ENCODE data around the gene AFF2. TPM values are rescaled to one million over a fixed set of nuclear protein-coding genes. Genes with fewer than 3 reads are reported as not detected.

Gene AFF2
- total and polyA plus RNA-seq, 2 donors (not counting 3 experiments of a cell fraction or from before 2014, with no cell fraction given) = 0.03 to 0.07 TPM

DNA sequence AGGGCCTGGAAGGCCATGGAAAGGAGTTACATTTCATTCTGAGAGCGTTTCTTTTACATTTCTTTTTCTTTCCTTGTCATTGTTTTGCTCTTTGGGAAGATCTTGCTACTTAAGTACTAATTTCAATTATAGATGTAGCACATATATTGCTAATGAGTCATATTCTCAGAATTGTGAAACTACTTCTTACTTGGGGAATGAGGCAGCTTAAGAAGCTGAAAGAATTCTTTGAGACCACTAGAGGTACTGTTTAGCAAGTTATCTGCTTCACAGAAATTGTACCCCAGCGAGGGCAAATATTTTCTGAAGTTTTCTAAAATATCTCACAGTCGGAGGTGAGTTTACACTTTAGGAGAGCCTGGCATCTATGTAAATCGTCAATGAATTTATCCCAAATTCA is 100.6 kb downstream of the AFF2 start:
- Histone ChIP-seq H3K9ac (replicated peaks; ENCODE audit: extremely low read depth, insufficient read depth, low read length) (no peak overlapping the region), H3K9me1 (replicated peaks; ENCODE audit: control insufficient read depth, extremely low read depth, insufficient read depth, low read length) (no peaks in the 10 kb centered on the region), H3K27ac (ENCODE audit: insufficient read depth, low read depth, low read length) (no peak overlapping the region), H4K20me1 (replicated peaks; ENCODE audit: control insufficient read depth, extremely low read depth, insufficient read depth, low read length) (no peaks in the 10 kb centered on the region), H3K79me2 (ENCODE audit: control insufficient read depth, insufficient read depth, low read length) (no peaks in the 10 kb centered on the region), H3K4me2 (ENCODE audit: insufficient read depth, low read length) (no peak overlapping the region), H3K36me3 (ENCODE audit: control insufficient read depth in 2 of 2, extremely low read depth in 1 of 2, insufficient read depth in 2 of 2, low read length in 2 of 2) (no peaks in the 10 kb centered on the region), H3K4me1 (ENCODE audit: control insufficient read depth, extremely low read depth, insufficient read depth, low read length) (no peaks in the 10 kb centered on the region), H3K4me3 (replicated peaks in 1 of 3; ENCODE audit: insufficient read depth in 1 of 3, low read depth in 1 of 3, low read length in 3 of 3) (no peak overlapping the region), H3K27me3 (ENCODE audit: control insufficient read depth in 2 of 2, insufficient read depth in 2 of 2, low read length in 2 of 2) (no peaks in the 10 kb centered on the region), H3K9me3 (replicated peaks; ENCODE audit: control insufficient read depth, insufficient read depth, low read length) (no peaks in the 10 kb centered on the region), H2AFZ (ENCODE audit: low read depth, low read length) (no peak overlapping the region)
- ChIA-PET CTCF (no interaction called here), POLR2A (no interaction called here)
- TF ChIP-seq POLR2AphosphoS5 (IDR thresholded peaks at IDR 0.05; ENCODE audit: insufficient read depth, low read depth, low read length) (no peak), JUN (IDR thresholded peaks at IDR 0.05; ENCODE audit: borderline replicate concordance, insufficient read depth, insufficient read length, low read depth) (no peak), GATA2 (IDR thresholded peaks at IDR 0.05; ENCODE audit: insufficient read depth, insufficient read length, low read depth, low read length) (no peak), MYC (IDR thresholded peaks at IDR 0.05; ENCODE audit: low read depth, low read length) (no peak), POLR2A (IDR thresholded peaks at IDR 0.05; ENCODE audit: low read depth, low read length) (no peak), FOS (IDR thresholded peaks at IDR 0.05; ENCODE audit: borderline replicate concordance, insufficient read depth, low read length) (no peak), EZH2 (IDR thresholded peaks at IDR 0.05; ENCODE audit: borderline replicate concordance, low read depth, low read length, severe bottlenecking) (no peak)
- TF ChIP-seq, protein P1, sequence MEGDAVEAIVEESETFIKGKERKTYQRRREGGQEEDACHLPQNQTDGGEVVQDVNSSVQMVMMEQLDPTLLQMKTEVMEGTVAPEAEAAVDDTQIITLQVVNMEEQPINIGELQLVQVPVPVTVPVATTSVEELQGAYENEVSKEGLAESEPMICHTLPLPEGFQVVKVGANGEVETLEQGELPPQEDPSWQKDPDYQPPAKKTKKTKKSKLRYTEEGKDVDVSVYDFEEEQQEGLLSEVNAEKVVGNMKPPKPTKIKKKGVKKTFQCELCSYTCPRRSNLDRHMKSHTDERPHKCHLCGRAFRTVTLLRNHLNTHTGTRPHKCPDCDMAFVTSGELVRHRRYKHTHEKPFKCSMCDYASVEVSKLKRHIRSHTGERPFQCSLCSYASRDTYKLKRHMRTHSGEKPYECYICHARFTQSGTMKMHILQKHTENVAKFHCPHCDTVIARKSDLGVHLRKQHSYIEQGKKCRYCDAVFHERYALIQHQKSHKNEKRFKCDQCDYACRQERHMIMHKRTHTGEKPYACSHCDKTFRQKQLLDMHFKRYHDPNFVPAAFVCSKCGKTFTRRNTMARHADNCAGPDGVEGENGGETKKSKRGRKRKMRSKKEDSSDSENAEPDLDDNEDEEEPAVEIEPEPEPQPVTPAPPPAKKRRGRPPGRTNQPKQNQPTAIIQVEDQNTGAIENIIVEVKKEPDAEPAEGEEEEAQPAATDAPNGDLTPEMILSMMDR (IDR thresholded peaks at IDR 0.05; ENCODE audit: extremely low read depth in 1 of 2, insufficient read depth in 1 of 2, low read depth in 1 of 2, low read length in 2 of 2) = no peak
- TF ChIP-seq, protein P2, sequence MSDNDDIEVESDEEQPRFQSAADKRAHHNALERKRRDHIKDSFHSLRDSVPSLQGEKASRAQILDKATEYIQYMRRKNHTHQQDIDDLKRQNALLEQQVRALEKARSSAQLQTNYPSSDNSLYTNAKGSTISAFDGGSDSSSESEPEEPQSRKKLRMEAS (IDR thresholded peaks at IDR 0.05; ENCODE audit: insufficient read depth, insufficient read length) = no peak
- dilution Hi-C loops (cut with MboI; ENCODE audit: extremely low pct_ligation_motif_present, low sequenced_read_pairs) = no loop called here
- DNase-seq (ENCODE audit: low read depth, low spot score) (no peak), FAIRE-seq (no peak)
- BruUV-seq (replicated peaks) = no TSS peak
- intact Hi-C loops (cut with micrococcal nuclease) = no loop called here

Data from endothelial cell of umbilical vein (primary cell).